B cell (primary cell): Measurements from ENCODE around the gene CD177. TPM values are rescaled to one million over a fixed set of nuclear protein-coding genes. Genes with fewer than 3 reads are reported as not detected.

Source experiments
- ATAC-seq: fragments of 200-7000 bp; cut with Tn5 transposase; one replicate; pipeline ENCODE4 v1.10.0; 2021; ENCODE audit warnings: low read depth, mild to moderate bottlenecking, moderate number of reproducible peaks, moderate library complexity
- CTCF ChIA-PET: fragments of 350-600 bp; sonication (Branson Sonifier 250); formaldehyde crosslinking; loops from one replicate; lab custom pipeline; 2021; ENCODE audit warnings: antibody characterized with exemption, inconsistent platforms; lab: Charles Lee
- POLR2A ChIA-PET: fragments of 350-600 bp; sonication (Branson Sonifier 250); formaldehyde crosslinking; loops from one replicate; lab custom pipeline; 2021; ENCODE audit warnings: antibody characterized with exemption; lab: Charles Lee
- DNase-seq: peaks from one replicate; pipeline ENCODE4 v3.0.0; 2013
- H2AFZ ChIP-seq: 2 replicates; pipeline ENCODE4 v1.6.1; 2012; ENCODE audit warnings: mild to moderate bottlenecking, low read depth, low read length; ENCODE audit not compliant: insufficient read depth, poor library complexity, severe bottlenecking
- H3K27ac ChIP-seq, 2 donors: 1 replicate in 1 of 2; 2 replicates in 1 of 2; pipeline ENCODE4 v1.5.1; 2012 to 2013; ENCODE audit warnings: low read length in 2 of 2, mild to moderate bottlenecking in 2 of 2, moderate library complexity in 1 of 2
- H3K27me3 ChIP-seq, 4 experiments: fragments of 200-600 bp in 1 of 4; sonication (generic) in 1 of 4; replicated peaks in 1 of 4; 1 replicate in 2 of 4; 2 replicates in 2 of 4; pipeline versions ENCODE4 v1.6.1 to v1.7.0; 2013 to 2016; ENCODE audit warnings: low read length in 3 of 4, mild to moderate bottlenecking in 2 of 4, mixed read lengths in 1 of 4, moderate library complexity in 1 of 4; ENCODE audit not compliant: insufficient read depth in 4 of 4, control insufficient read depth in 3 of 4; ENCODE audit errors: control extremely low read depth in 1 of 4
- H3K36me3 ChIP-seq, 2 experiments: replicated peaks in 1 of 2; 1 replicate in 1 of 2; 2 replicates in 1 of 2; pipeline versions ENCODE4 v1.6.1 to v1.7.1; 2013; ENCODE audit warnings: low read length in 1 of 2; ENCODE audit not compliant: insufficient read depth in 2 of 2, control insufficient read depth in 1 of 2; ENCODE audit errors: control extremely low read depth in 1 of 2, extremely low read depth in 1 of 2
- H3K4me1 ChIP-seq, 2 donors: fragments of 200-600 bp in 1 of 2; sonication (generic) in 1 of 2; 1 replicate in 1 of 2; 2 replicates in 1 of 2; pipeline versions ENCODE4 v1.5.1 to v1.6.1; 2013 to 2017; ENCODE audit warnings: low read length in 2 of 2; ENCODE audit not compliant: control insufficient read depth in 2 of 2, insufficient read depth in 2 of 2
- H3K4me2 ChIP-seq: replicated peaks from 2 replicates; pipeline ENCODE3; 2012; ENCODE audit warnings: mild to moderate bottlenecking, low read depth, low read length; ENCODE audit not compliant: poor library complexity, severe bottlenecking
- H3K4me3 ChIP-seq, 5 experiments: fragments of 200-600 bp in 1 of 5; sonication (generic) in 1 of 5; 1 replicate in 3 of 5; 2 replicates in 2 of 5; pipeline versions ENCODE4 v1.5.1 to v1.7.0; 2011 to 2016; ENCODE audit warnings: low read length in 4 of 5, mild to moderate bottlenecking in 4 of 5, low read depth in 2 of 5, control low read depth in 1 of 5, moderate library complexity in 1 of 5; ENCODE audit not compliant: insufficient read depth in 1 of 5; ENCODE audit errors: control extremely low read depth in 1 of 5, extremely low read depth in 1 of 5
- H3K79me2 ChIP-seq: fragments of 200-600 bp; sonication (generic); one replicate; pipeline ENCODE4 v1.6.0; 2016; ENCODE audit warnings: low read length; ENCODE audit not compliant: control insufficient read depth, insufficient read depth
- H3K9ac ChIP-seq: fragments of 200-600 bp; sonication (generic); 2 replicates; pipeline ENCODE4 v1.6.1; 2017; ENCODE audit warnings: mild to moderate bottlenecking, low read length, moderate library complexity
- H3K9me3 ChIP-seq, 3 donors: one replicate each; pipeline versions ENCODE4 v1.6.1 to v1.7.1; 2013; ENCODE audit warnings: low read length in 2 of 3; ENCODE audit not compliant: control insufficient read depth in 2 of 3, insufficient read depth in 1 of 3; ENCODE audit errors: control extremely low read depth in 1 of 3
- H4K20me1 ChIP-seq: 2 replicates; pipeline ENCODE4 v1.6.0; 2012; ENCODE audit warnings: mild to moderate bottlenecking, low read length; ENCODE audit not compliant: insufficient read depth, control insufficient read depth, poor library complexity, severe bottlenecking
- H3K27ac Mint-ChIP-seq: one replicate; pipeline ENCODE4 v1.8.0; 2021; ENCODE audit warnings: mixed read lengths
- H3K27me3 Mint-ChIP-seq: one replicate; pipeline ENCODE4 v1.8.0; 2021; ENCODE audit warnings: mixed read lengths
- H3K4me1 Mint-ChIP-seq: one replicate; pipeline ENCODE4 v1.8.0; 2021; ENCODE audit warnings: mixed read lengths
- H3K4me3 Mint-ChIP-seq: one replicate; pipeline ENCODE4 v1.8.0; 2021; ENCODE audit warnings: mixed read lengths
- H3K9me3 Mint-ChIP-seq: one replicate; pipeline ENCODE4 v1.8.0; 2022; ENCODE audit warnings: mixed read lengths; ENCODE audit not compliant: insufficient read depth
- CTCF ChIP-seq: fragments of 200-600 bp; IDR thresholded peaks from one replicate; pipeline ENCODE4 v1.8.0; 2022; ENCODE audit warnings: antibody characterized with exemption, mild to moderate bottlenecking
- EZH2 ChIP-seq: IDR thresholded peaks from 2 replicates; pipeline ENCODE4 v1.6.1; 2012; ENCODE audit warnings: borderline replicate concordance, low read depth, mild to moderate bottlenecking, moderate library complexity, low read length; ENCODE audit not compliant: insufficient read depth, poor library complexity, severe bottlenecking
- WGBS: methylation state at CpG from one replicate; pipeline ENCODE4 v1.1.5; 2013; ENCODE audit warnings: missing lambda C conversion rate; ENCODE audit not compliant: insufficient coverage; 5-methylcytosine and 5-hydroxymethylcytosine counted together
- intact Hi-C: fragments of 100-400 bp; cut with micrococcal nuclease; formaldehyde crosslinking; loops from one replicate; pipeline ENCODE4 v1.10.0; 2022
- polyA plus RNA-seq: library from polyadenylated mRNA; depleted of rRNA; stranded (reverse); fragments of >200 nt; gene quantifications from 2 replicates; pipeline ENCODE4 v1.2.3, GENCODE V29; 2012
- total RNA-seq, 2 donors: library from RNA; stranded (reverse); fragments of 120-200 nt in 1 of 2; gene quantifications; 1 replicate in 1 of 2; 2 replicates in 1 of 2; pipeline versions ENCODE4 v1.2.3 to v1.2.4, GENCODE V29; 2013 to 2022

The CD177 gene
- total and polyA plus RNA-seq, 2 donors (not counting 1 experiment from before 2014, with no cell fraction given): not detected

- CTCF ChIA-PET: no interaction called here
- H3K4me2 ChIP-seq: no peak overlapping the region
Observed at GRCh38 chr19:43412441-43412840, 59.0 kb downstream of the CD177 start.

More at GRCh38 chr19:43412441-43412840, 59.0 kb downstream of the CD177 start:
- no peak overlapping the region for H3K4me3 Mint-ChIP-seq
- no peaks in the 10 kb centered on the region for H3K36me3 ChIP-seq
- H3K9me3 Mint-ChIP-seq: peaks cover 5% of the 10 kb centered on the region
- no peak overlapping the region for H2AFZ ChIP-seq
- no peak overlapping the region for H3K27ac ChIP-seq
- H3K9ac ChIP-seq: no peak overlapping the region
- no peak for ATAC-seq
- DNase-seq: no peak
- no peak overlapping the region for H3K27ac Mint-ChIP-seq
- intact Hi-C loops: no loop called here
- no peaks in the 10 kb centered on the region for H3K79me2 ChIP-seq
- H4K20me1 ChIP-seq: no peaks in the 10 kb centered on the region
- TF ChIP-seq CTCF: no peak
- no peak for TF ChIP-seq EZH2
- peaks cover 7% of the 10 kb centered on the region for H3K27me3 Mint-ChIP-seq
- H3K4me3 ChIP-seq: no peak overlapping the region
- 89% methylated on average over 6 of the region's 6 CpGs for WGBS
- POLR2A ChIA-PET: no interaction called here
- H3K4me1 ChIP-seq: no peaks in the 10 kb centered on the region
- H3K27me3 ChIP-seq: peaks cover 0 to 3% (median 0%) of the 10 kb centered on the region in 4 experiments
- peaks cover 3% of the 10 kb centered on the region for H3K4me1 Mint-ChIP-seq
- peaks cover 0 to 36% (median 0%) of the 10 kb centered on the region in 3 donors for H3K9me3 ChIP-seq

Other genes starting within 250 kb of the CD177 start
- not detected in 2 replicates for gene PSG5, start 167.2 kb upstream of the CD177 start, total RNA-seq
- not detected in 2 replicates for gene PSG5, start 167.2 kb upstream of the CD177 start, polyA plus RNA-seq
- not detected in 2 replicates for gene PSG4, start 148.0 kb upstream of the CD177 start, total RNA-seq
- gene PSG4, start 148.0 kb upstream of the CD177 start, polyA plus RNA-seq: not detected in 2 replicates
- gene PSG9, start 84.2 kb upstream of the CD177 start, total RNA-seq: not detected in 2 replicates
- gene PSG9, start 84.2 kb upstream of the CD177 start, polyA plus RNA-seq: not detected in 2 replicates
- gene TEX101, start 61.2 kb downstream of the CD177 start, total RNA-seq: not detected in 2 replicates
- not detected in 2 replicates for gene TEX101, start 61.2 kb downstream of the CD177 start, polyA plus RNA-seq
- 0.27 TPM in 1 of 2 replicates, not detected in the other for gene LYPD3, start 111.9 kb downstream of the CD177 start, total RNA-seq
- gene LYPD3, start 111.9 kb downstream of the CD177 start, polyA plus RNA-seq: 2.2 and 3.5 TPM in 2 replicates
- gene PHLDB3, start 151.1 kb downstream of the CD177 start, total RNA-seq: 30.7 and 31.1 TPM in 2 replicates
- 10.2 and 15.8 TPM in 2 replicates for gene PHLDB3, start 151.1 kb downstream of the CD177 start, polyA plus RNA-seq
- gene ETHE1, start 173.5 kb downstream of the CD177 start, total RNA-seq: 16.0 and 22.3 TPM in 2 replicates
- 22.1 and 39.4 TPM in 2 replicates for gene ETHE1, start 173.5 kb downstream of the CD177 start, polyA plus RNA-seq
- 4.0 and 5.2 TPM in 2 replicates for gene ZNF575, start 179.5 kb downstream of the CD177 start, total RNA-seq
- gene ZNF575, start 179.5 kb downstream of the CD177 start, polyA plus RNA-seq: 0.87 and 2.3 TPM in 2 replicates
- 38.2 and 47.4 TPM in 2 replicates for gene XRCC1, start 221.8 kb downstream of the CD177 start, total RNA-seq
- 24.7 and 34.6 TPM in 2 replicates for gene XRCC1, start 221.8 kb downstream of the CD177 start, polyA plus RNA-seq
- 0.97 and 2.9 TPM in 2 replicates for gene PINLYP, start 222.1 kb downstream of the CD177 start, total RNA-seq
- 1.9 and 2.0 TPM in 2 replicates for gene PINLYP, start 222.1 kb downstream of the CD177 start, polyA plus RNA-seq
- gene IRGQ, start 242.4 kb downstream of the CD177 start, total RNA-seq: 20.3 and 20.5 TPM in 2 replicates
- gene IRGQ, start 242.4 kb downstream of the CD177 start, polyA plus RNA-seq: 22.6 and 89.6 TPM in 2 replicates
- gene ZNF576, start 242.9 kb downstream of the CD177 start, total RNA-seq: 17.3 and 23.2 TPM in 2 replicates
- gene ZNF576, start 242.9 kb downstream of the CD177 start, polyA plus RNA-seq: 2.9 and 7.9 TPM in 2 replicates